HEK293 (cell line): ENCODE measurements around the gene ZNF419.

Experiments
- BCL11A ChIP-seq: fragments of 450-650 bp; formaldehyde crosslinking; IDR thresholded peaks from 2 replicates; pipeline ENCODE4 v1.5.1; 2016; ENCODE audit warnings: low read depth, missing biosample characterization, missing genetic modification characterization
- SP7 ChIP-seq: fragments of 450-650 bp; formaldehyde crosslinking; IDR thresholded peaks from 2 replicates; pipeline ENCODE4 v1.5.1; 2016; ENCODE audit warnings: missing biosample characterization, missing genetic modification characterization
- YY1 ChIP-seq: fragments of 450-650 bp; formaldehyde crosslinking; IDR thresholded peaks from 2 replicates; pipeline ENCODE4 v1.5.1; 2018; ENCODE audit warnings: missing biosample characterization, missing genetic modification characterization
- ZBTB21 ChIP-seq: fragments of 450-650 bp; formaldehyde crosslinking; IDR thresholded peaks from 2 replicates; pipeline ENCODE4 v1.5.1; 2017; ENCODE audit warnings: missing biosample characterization, missing genetic modification characterization
- ZBTB6 ChIP-seq: fragments of 450-650 bp; formaldehyde crosslinking; IDR thresholded peaks from 2 replicates; pipeline ENCODE4 v1.5.1; 2017; ENCODE audit warnings: missing biosample characterization, missing genetic modification characterization
- ZNF157 ChIP-seq: fragments of 450-650 bp; formaldehyde crosslinking; IDR thresholded peaks from 2 replicates; pipeline ENCODE4 v1.5.1; 2016; ENCODE audit warnings: missing biosample characterization, missing genetic modification characterization
- ZNF768 ChIP-seq: fragments of 450-650 bp; formaldehyde crosslinking; IDR thresholded peaks from 2 replicates; pipeline ENCODE4 v1.5.1; 2018; ENCODE audit warnings: missing biosample characterization, mild to moderate bottlenecking, missing genetic modification characterization
- TF ChIP-seq, protein P1 (sequence below): fragments of 450-650 bp; formaldehyde crosslinking; IDR thresholded peaks from 2 replicates; pipeline ENCODE4 v1.5.1; 2016; ENCODE audit warnings: missing biosample characterization, missing genetic modification characterization

GRCh38 chr19:57438925-57439324 lies 48.6 kb upstream of the ZNF419 start:
- TF ChIP-seq, protein P1, sequence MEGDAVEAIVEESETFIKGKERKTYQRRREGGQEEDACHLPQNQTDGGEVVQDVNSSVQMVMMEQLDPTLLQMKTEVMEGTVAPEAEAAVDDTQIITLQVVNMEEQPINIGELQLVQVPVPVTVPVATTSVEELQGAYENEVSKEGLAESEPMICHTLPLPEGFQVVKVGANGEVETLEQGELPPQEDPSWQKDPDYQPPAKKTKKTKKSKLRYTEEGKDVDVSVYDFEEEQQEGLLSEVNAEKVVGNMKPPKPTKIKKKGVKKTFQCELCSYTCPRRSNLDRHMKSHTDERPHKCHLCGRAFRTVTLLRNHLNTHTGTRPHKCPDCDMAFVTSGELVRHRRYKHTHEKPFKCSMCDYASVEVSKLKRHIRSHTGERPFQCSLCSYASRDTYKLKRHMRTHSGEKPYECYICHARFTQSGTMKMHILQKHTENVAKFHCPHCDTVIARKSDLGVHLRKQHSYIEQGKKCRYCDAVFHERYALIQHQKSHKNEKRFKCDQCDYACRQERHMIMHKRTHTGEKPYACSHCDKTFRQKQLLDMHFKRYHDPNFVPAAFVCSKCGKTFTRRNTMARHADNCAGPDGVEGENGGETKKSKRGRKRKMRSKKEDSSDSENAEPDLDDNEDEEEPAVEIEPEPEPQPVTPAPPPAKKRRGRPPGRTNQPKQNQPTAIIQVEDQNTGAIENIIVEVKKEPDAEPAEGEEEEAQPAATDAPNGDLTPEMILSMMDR: no peak
- TF ChIP-seq SP7 (tag by site-specific recombination) (no peak), YY1 (no peak), ZNF768 (no peak), ZBTB21 (tag by site-specific recombination) (no peak), ZNF157 (tag by site-specific recombination) (no peak), BCL11A (no peak), ZBTB6 (tag by site-specific recombination) (no peak)
